Nephron (organoid): ENCODE results near the gene SFTPA2.
"Not testable (repeated sequence)": the region's sequence is repeated elsewhere in the genome, so short reads cannot be mapped to it uniquely, and the experiment has no call there.

ENCODE experiments used
- H3K27ac Mint-ChIP-seq, 3 experiments: 2 replicates each; pipeline ENCODE4 v1.8.0; 2020; ENCODE audit warnings: mixed read lengths in 3 of 3, mild to moderate bottlenecking in 2 of 3, moderate library complexity in 1 of 3
- H3K27me3 Mint-ChIP-seq: 2 replicates; pipeline ENCODE4 v1.8.0; 2021; ENCODE audit warnings: low read depth, mild to moderate bottlenecking, moderate library complexity, mixed read lengths
- H3K36me3 Mint-ChIP-seq: 2 replicates; pipeline ENCODE4 v1.8.0; 2020; ENCODE audit warnings: low read depth, mixed read lengths
- H3K4me1 Mint-ChIP-seq: 2 replicates; pipeline ENCODE4 v1.8.0; 2020; ENCODE audit warnings: mixed read lengths
- H3K4me3 Mint-ChIP-seq, 3 experiments: 2 replicates each; pipeline ENCODE4 v1.8.0; 2020; ENCODE audit warnings: mild to moderate bottlenecking in 3 of 3, mixed read lengths in 3 of 3, moderate library complexity in 2 of 3
- H3K9me3 Mint-ChIP-seq: 2 replicates; pipeline ENCODE4 v1.8.0; 2020; ENCODE audit warnings: mixed read lengths
- TF ChIP-seq, protein P1 (sequence below), 3 experiments: fragments of 200-600 bp; sonication (generic); IDR thresholded peaks; one replicate each; pipeline ENCODE4 v1.5.0; 2021; ENCODE audit warnings: antibody characterized with exemption in 3 of 3; ENCODE audit not compliant: unreplicated experiment in 3 of 3

SFTPA2 gene

DNA sequence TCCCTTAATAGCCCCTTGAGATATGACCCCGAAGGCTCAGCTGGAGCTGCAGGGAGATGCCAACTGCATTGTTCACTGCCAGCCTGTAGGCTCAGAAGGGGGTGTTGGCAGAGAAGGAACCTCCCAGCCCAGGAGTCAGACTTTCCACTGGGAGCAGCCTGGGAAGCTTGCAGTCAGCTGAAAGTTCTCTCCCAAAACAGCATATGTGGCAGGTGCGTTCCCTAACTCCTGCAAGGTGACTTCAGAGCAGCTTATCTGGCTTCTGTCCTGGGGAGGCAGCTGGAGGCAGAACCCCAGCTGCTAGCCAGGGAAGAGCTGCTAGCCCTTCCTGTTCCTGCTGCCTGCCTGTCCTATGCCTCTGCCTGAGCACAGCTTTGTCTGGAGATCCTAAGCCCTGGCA lies 8.1 kb downstream of the SFTPA2 start:
- H3K9me3 Mint-ChIP-seq: peaks cover under 1% of the 10 kb centered on the region
- peaks cover 8% of the 10 kb centered on the region for H3K27me3 Mint-ChIP-seq
- TF ChIP-seq, protein P1, sequence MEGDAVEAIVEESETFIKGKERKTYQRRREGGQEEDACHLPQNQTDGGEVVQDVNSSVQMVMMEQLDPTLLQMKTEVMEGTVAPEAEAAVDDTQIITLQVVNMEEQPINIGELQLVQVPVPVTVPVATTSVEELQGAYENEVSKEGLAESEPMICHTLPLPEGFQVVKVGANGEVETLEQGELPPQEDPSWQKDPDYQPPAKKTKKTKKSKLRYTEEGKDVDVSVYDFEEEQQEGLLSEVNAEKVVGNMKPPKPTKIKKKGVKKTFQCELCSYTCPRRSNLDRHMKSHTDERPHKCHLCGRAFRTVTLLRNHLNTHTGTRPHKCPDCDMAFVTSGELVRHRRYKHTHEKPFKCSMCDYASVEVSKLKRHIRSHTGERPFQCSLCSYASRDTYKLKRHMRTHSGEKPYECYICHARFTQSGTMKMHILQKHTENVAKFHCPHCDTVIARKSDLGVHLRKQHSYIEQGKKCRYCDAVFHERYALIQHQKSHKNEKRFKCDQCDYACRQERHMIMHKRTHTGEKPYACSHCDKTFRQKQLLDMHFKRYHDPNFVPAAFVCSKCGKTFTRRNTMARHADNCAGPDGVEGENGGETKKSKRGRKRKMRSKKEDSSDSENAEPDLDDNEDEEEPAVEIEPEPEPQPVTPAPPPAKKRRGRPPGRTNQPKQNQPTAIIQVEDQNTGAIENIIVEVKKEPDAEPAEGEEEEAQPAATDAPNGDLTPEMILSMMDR (IDR thresholded peaks at IDR 0.05; ENCODE audit: unreplicated experiment in 3 of 3): no peak
- H3K4me3 Mint-ChIP-seq: no peak overlapping the region
- no peaks in the 10 kb centered on the region for H3K36me3 Mint-ChIP-seq
- no peak overlapping the region for H3K27ac Mint-ChIP-seq
- no peaks in the 10 kb centered on the region for H3K4me1 Mint-ChIP-seq

DNA sequence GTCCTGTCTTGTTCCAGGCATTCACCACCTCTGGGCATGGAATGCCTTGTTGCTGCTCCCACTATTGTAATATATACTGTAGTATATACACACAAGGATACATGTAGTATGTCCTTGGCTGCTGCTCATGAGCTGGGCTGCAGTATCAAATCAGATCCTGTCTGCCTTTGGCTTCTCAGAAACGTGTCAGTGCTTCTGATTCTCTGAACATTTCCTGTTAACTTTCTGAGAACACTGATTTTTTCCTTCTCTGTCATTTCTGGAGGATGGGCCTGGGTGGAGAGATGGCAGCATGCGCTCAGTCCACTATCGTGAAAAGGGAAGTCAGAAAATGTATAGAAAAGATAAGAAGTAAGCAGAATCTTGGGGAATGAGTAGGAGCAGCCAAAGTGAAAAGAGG lies 12.2 kb downstream of the SFTPA2 start:
- H3K36me3 Mint-ChIP-seq: no peaks in the 10 kb centered on the region
- TF ChIP-seq, protein P1 (IDR thresholded peaks at IDR 0.05; ENCODE audit: unreplicated experiment in 3 of 3): no peak
- peaks cover 3% of the 10 kb centered on the region for H3K27me3 Mint-ChIP-seq
- no peak overlapping the region for H3K27ac Mint-ChIP-seq
- peaks cover 4% of the 10 kb centered on the region for H3K4me1 Mint-ChIP-seq
- no peak overlapping the region for H3K4me3 Mint-ChIP-seq
- peaks cover 20% of the 10 kb centered on the region for H3K9me3 Mint-ChIP-seq

GRCh38 chr10:79547128-79547527 lies 13.1 kb downstream of the SFTPA2 start:
- peaks cover 20% of the 10 kb centered on the region for H3K9me3 Mint-ChIP-seq
- not testable (repeated sequence) for H3K27ac Mint-ChIP-seq, H3K4me3 Mint-ChIP-seq, H3K36me3 Mint-ChIP-seq, H3K4me1 Mint-ChIP-seq, H3K27me3 Mint-ChIP-seq

GRCh38 chr10:79544926-79545659 lies 15.1 kb downstream of the SFTPA2 start:
- not testable (repeated sequence) for H3K4me3 Mint-ChIP-seq, H3K27me3 Mint-ChIP-seq, H3K4me1 Mint-ChIP-seq, H3K27ac Mint-ChIP-seq, H3K36me3 Mint-ChIP-seq
- peaks cover 20% of the 10 kb centered on the region for H3K9me3 Mint-ChIP-seq

GRCh38 chr10:79544408-79544807 lies 15.8 kb downstream of the SFTPA2 start:
- H3K4me1 Mint-ChIP-seq, H3K4me3 Mint-ChIP-seq, H3K36me3 Mint-ChIP-seq, H3K27me3 Mint-ChIP-seq: not testable (repeated sequence)
- peak overlapping the region in 1 of 3 experiments; percentile 22 for H3K27ac Mint-ChIP-seq
- peaks cover 20% of the 10 kb centered on the region for H3K9me3 Mint-ChIP-seq

GRCh38 chr10:79542626-79543025 lies 17.6 kb downstream of the SFTPA2 start:
- H3K36me3 Mint-ChIP-seq: no peaks in the 10 kb centered on the region
- TF ChIP-seq, protein P1 (IDR thresholded peaks at IDR 0.05; ENCODE audit: unreplicated experiment in 3 of 3): no peak
- H3K27me3 Mint-ChIP-seq: no peaks in the 10 kb centered on the region
- H3K4me3 Mint-ChIP-seq: no peak overlapping the region
- H3K27ac Mint-ChIP-seq: no peak overlapping the region
- H3K9me3 Mint-ChIP-seq: peaks cover 20% of the 10 kb centered on the region
- H3K4me1 Mint-ChIP-seq: peaks cover 4% of the 10 kb centered on the region

DNA sequence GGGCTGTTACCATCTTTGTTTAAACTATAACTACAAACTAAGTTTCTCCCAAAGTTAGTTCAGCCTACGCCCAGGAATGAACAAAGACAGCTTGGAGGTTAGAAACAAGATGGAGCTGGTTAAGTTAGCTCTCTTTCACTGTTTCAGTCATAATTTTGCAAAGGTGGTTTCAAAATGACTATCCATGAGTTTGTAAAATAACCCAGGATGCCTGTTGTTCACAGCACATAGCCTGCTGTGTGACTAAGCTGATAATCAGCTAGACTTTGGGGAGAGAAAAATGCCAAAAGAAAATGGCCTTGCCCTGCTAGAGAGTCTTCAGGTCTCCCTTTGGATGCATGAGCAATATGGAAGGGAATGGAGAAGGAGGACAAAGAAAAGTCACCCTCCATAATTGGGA lies 19.3 kb downstream of the SFTPA2 start:
- not testable (repeated sequence) for H3K4me1 Mint-ChIP-seq, H3K4me3 Mint-ChIP-seq, H3K9me3 Mint-ChIP-seq, H3K36me3 Mint-ChIP-seq, H3K27me3 Mint-ChIP-seq, H3K27ac Mint-ChIP-seq

DNA sequence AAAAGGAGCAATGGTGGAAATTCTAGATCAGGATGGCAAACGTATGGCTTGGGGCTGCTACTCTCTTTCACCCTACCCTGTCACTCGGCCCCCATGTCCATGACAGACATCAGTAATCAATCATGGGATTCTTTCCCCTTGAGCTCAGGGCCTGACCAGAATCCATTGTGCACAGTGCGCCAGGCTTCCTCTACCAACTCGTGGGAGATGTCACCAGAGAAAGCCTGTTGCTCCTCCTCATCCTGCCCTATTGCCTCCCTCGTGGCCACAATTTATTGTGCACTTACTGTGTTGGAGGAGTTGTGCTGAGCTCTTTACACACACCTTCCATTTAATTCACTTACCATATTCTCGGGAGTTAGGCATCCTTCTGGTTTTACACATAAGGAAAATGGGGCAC lies 21.9 kb downstream of the SFTPA2 start:
- H3K4me3 Mint-ChIP-seq, H3K27me3 Mint-ChIP-seq: not testable (repeated sequence)

DNA sequence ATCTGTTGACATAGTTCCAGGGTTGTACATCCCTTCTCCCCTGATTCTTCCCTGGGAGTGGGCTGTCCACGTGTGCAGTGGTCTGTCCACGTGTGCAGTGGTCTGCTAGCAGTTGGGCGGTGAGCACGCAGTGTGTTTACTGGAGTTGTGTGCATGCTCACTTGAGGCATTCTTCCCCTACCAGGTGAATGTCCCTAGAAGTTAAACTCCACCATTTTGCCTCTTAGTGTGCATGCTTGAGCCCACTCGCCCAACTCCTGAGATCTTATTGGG lies 26.4 kb downstream of the SFTPA2 start:
- H3K9me3 Mint-ChIP-seq, H3K4me3 Mint-ChIP-seq, H3K27ac Mint-ChIP-seq, H3K36me3 Mint-ChIP-seq, H3K27me3 Mint-ChIP-seq, H3K4me1 Mint-ChIP-seq: not testable (repeated sequence)

More for the DNA sequence above, 21.9 kb downstream of the SFTPA2 start:
- not testable (repeated sequence) for H3K9me3 Mint-ChIP-seq, H3K36me3 Mint-ChIP-seq, H3K27ac Mint-ChIP-seq, H3K4me1 Mint-ChIP-seq

GRCh38 chr10:79533142-79533902 lies 26.9 kb downstream of the SFTPA2 start:
- not testable (repeated sequence) for H3K4me1 Mint-ChIP-seq, H3K27ac Mint-ChIP-seq, H3K4me3 Mint-ChIP-seq

DNA sequence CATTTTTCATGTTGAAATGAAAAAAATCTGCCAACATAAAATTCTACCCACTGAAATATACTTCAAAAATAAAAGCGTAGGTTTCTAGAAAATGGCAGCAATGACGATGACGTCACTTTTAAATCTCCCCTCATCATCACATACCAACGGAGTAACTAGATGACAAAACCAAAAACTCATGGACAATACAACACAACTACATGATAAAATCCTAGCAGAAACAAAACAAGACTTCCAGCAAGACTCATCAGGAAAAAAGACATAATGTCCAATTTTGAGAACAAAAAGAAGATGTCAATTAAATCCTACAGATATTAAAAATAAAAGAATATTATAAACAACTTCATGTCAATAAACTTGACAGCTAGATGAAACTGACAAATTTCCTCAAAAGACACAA lies 31.9 kb downstream of the SFTPA2 start:
- not testable (repeated sequence) for H3K27me3 Mint-ChIP-seq, H3K9me3 Mint-ChIP-seq, H3K36me3 Mint-ChIP-seq, H3K4me3 Mint-ChIP-seq, H3K4me1 Mint-ChIP-seq, H3K27ac Mint-ChIP-seq

More at GRCh38 chr10:79533142-79533902, 26.9 kb downstream of the SFTPA2 start:
- not testable (repeated sequence) for H3K36me3 Mint-ChIP-seq, H3K27me3 Mint-ChIP-seq, H3K9me3 Mint-ChIP-seq

GRCh38 chr10:79525049-79525710 lies 35.0 kb downstream of the SFTPA2 start:
- H3K36me3 Mint-ChIP-seq, H3K9me3 Mint-ChIP-seq, H3K27me3 Mint-ChIP-seq, H3K27ac Mint-ChIP-seq, H3K4me3 Mint-ChIP-seq, H3K4me1 Mint-ChIP-seq: not testable (repeated sequence)
